Activated CD8-positive, alpha-beta memory T cell treated with anti-CD3 and anti-CD28 coated beads, Interleukin-2, amount 10 ng/mL, durations not matched to agents 7 days and 5 days (primary cell): ENCODE results near the gene POLR2I. TPM values are rescaled to one million over a fixed set of nuclear protein-coding genes. Genes with fewer than 3 reads are reported as not detected.
A peak's percentile ranks its signal among the peaks of the same experiment; 100 is the strongest.

Source experiments
- ATAC-seq: fragments of 150-1000 bp; cut with Tn5 transposase; one replicate; pipeline ENCODE4 v1.10.0; 2021; ENCODE audit warnings: moderate library complexity
- CTCF ChIA-PET: fragments of 350-600 bp; sonication (Branson Sonifier 250); formaldehyde crosslinking; loops from one replicate; lab custom pipeline; 2021; ENCODE audit warnings: antibody characterized with exemption; lab: Charles Lee
- DNase-seq: peaks from one replicate; pipeline ENCODE4 v3.0.0-alpha.2; 2020
- H3K27ac Mint-ChIP-seq: one replicate; pipeline ENCODE4 v1.8.0; 2021; ENCODE audit warnings: mild to moderate bottlenecking, mixed read lengths
- H3K27me3 Mint-ChIP-seq: one replicate; pipeline ENCODE4 v1.8.0; 2021; ENCODE audit warnings: mixed read lengths
- H3K36me3 Mint-ChIP-seq: one replicate; pipeline ENCODE4 v1.8.0; 2021; ENCODE audit warnings: mild to moderate bottlenecking, mixed read lengths
- H3K4me1 Mint-ChIP-seq: one replicate; pipeline ENCODE4 v1.8.0; 2021; ENCODE audit warnings: mixed read lengths
- H3K4me3 Mint-ChIP-seq: one replicate; pipeline ENCODE4 v1.8.0; 2021; ENCODE audit warnings: mild to moderate bottlenecking, moderate library complexity, mixed read lengths
- H3K9me3 Mint-ChIP-seq: one replicate; pipeline ENCODE4 v1.8.0; 2022; ENCODE audit warnings: low read depth, mixed read lengths
- total RNA-seq, 2 experiments: library from RNA; stranded (reverse); gene quantifications; one replicate each; pipeline ENCODE4 v1.2.3, GENCODE V29; 2021

POLR2I gene
- 10 to 100 TPM; 63.2 to 65.3 TPM for total RNA-seq

GRCh38 chr19:36114721-36115452 is at the start of gene POLR2I:
POLR2I (minus strand) TSS chr19:36114875; CDS start chr19:36114856, 19 bp downstream.
- peaks cover 35% of the 10 kb centered on the region for H3K4me1 Mint-ChIP-seq

GRCh38 chr19:36163813-36164212 is 49.1 kb upstream of the POLR2I start:
- ATAC-seq (no peak), DNase-seq (no peak)
- Mint-ChIP-seq H3K27me3 (no peaks in the 10 kb centered on the region), H3K9me3 (no peaks in the 10 kb centered on the region), H3K27ac (no peak overlapping the region), H3K4me1 (no peaks in the 10 kb centered on the region), H3K36me3 (peaks cover 3% of the 10 kb centered on the region), H3K4me3 (no peak overlapping the region)
- CTCF ChIA-PET: interaction anchor here (14.0 kb wide), 1 partner anchor 37 kb away, joined by 150 read pairs; no protein-coding TSS in a partner anchor

More at GRCh38 chr19:36114721-36115452, at the start of gene POLR2I:
- CTCF ChIA-PET: interaction anchor here (0.8 to 5.8 kb wide), 5 partner anchors 10 to 58 kb away, joined by 3 to 24 read pairs (median 8); no protein-coding TSS in a partner anchor
- Mint-ChIP-seq H3K4me3 (peak within 1 kb of the TSS; percentile 91), H3K36me3 (peaks cover 16% of the 10 kb centered on the region), H3K27ac (peak within 1 kb of the TSS; percentile 94), H3K9me3 (no peaks in the 10 kb centered on the region), H3K27me3 (peaks cover 2% of the 10 kb centered on the region)
- ATAC-seq: peak; percentile 91
- DNase-seq: peak; percentile 100

GRCh38 chr19:36160821-36161596 is 46.3 kb upstream of the POLR2I start:
- CTCF ChIA-PET: no interaction called here
- DNase-seq: no peak
- Mint-ChIP-seq H3K4me3 (no peak overlapping the region), H3K27me3 (no peaks in the 10 kb centered on the region), H3K4me1 (no peaks in the 10 kb centered on the region), H3K27ac (no peak overlapping the region), H3K36me3 (peaks cover 3% of the 10 kb centered on the region), H3K9me3 (no peaks in the 10 kb centered on the region)
- no peak for ATAC-seq

GRCh38 chr19:36153126-36153525 is 38.5 kb upstream of the POLR2I start:
- ATAC-seq: no peak

GRCh38 chr19:36152352-36153091 is 37.8 kb upstream of the POLR2I start, which contains the start of gene COX7A1:
COX7A1 (minus strand) TSS chr19:36152447; CDS start chr19:36152407, 40 bp downstream.
- peaks cover 20% of the 10 kb centered on the region for H3K36me3 Mint-ChIP-seq
- H3K4me3 Mint-ChIP-seq: no peak within 1 kb of the TSS
- H3K4me1 Mint-ChIP-seq: no peaks in the 10 kb centered on the region
- H3K9me3 Mint-ChIP-seq: no peaks in the 10 kb centered on the region
- no peaks in the 10 kb centered on the region for H3K27me3 Mint-ChIP-seq
- DNase-seq (no peak), ATAC-seq (no peak)
- no peak within 1 kb of the TSS for H3K27ac Mint-ChIP-seq
- CTCF ChIA-PET: interaction anchor here (0.9 kb wide), 1 partner anchor 25 kb away, joined by 4 read pairs; no protein-coding TSS in a partner anchor

More at GRCh38 chr19:36153126-36153525, 38.5 kb upstream of the POLR2I start:
- Mint-ChIP-seq H3K27ac (no peak overlapping the region), H3K27me3 (no peaks in the 10 kb centered on the region), H3K4me3 (no peak overlapping the region), H3K9me3 (no peaks in the 10 kb centered on the region), H3K36me3 (peaks cover 17% of the 10 kb centered on the region), H3K4me1 (no peaks in the 10 kb centered on the region)
- no peak for DNase-seq
- CTCF ChIA-PET: interaction anchor here (0.9 kb wide), 1 partner anchor 25 kb away, joined by 4 read pairs; no protein-coding TSS in a partner anchor

GRCh38 chr19:36152019-36152351 is 37.3 kb upstream of the POLR2I start:
- CTCF ChIA-PET: no interaction called here
- no peak overlapping the region for H3K27ac Mint-ChIP-seq
- H3K36me3 Mint-ChIP-seq: peaks cover 23% of the 10 kb centered on the region
- DNase-seq: no peak
- no peak overlapping the region for H3K4me3 Mint-ChIP-seq
- ATAC-seq: no peak
- H3K9me3 Mint-ChIP-seq: no peaks in the 10 kb centered on the region
- no peaks in the 10 kb centered on the region for H3K4me1 Mint-ChIP-seq
- H3K27me3 Mint-ChIP-seq: no peaks in the 10 kb centered on the region

GRCh38 chr19:36151144-36152018 is 36.7 kb upstream of the POLR2I start:
- ATAC-seq (no peak), DNase-seq (no peak)
- Mint-ChIP-seq H3K4me1 (no peaks in the 10 kb centered on the region), H3K27me3 (no peaks in the 10 kb centered on the region), H3K36me3 (peaks cover 26% of the 10 kb centered on the region), H3K4me3 (no peak overlapping the region), H3K9me3 (no peaks in the 10 kb centered on the region), H3K27ac (no peak overlapping the region)
- CTCF ChIA-PET: interaction anchor here (2.2 kb wide), 1 partner anchor 24 kb away, joined by 7 read pairs; no protein-coding TSS in a partner anchor

DNA sequence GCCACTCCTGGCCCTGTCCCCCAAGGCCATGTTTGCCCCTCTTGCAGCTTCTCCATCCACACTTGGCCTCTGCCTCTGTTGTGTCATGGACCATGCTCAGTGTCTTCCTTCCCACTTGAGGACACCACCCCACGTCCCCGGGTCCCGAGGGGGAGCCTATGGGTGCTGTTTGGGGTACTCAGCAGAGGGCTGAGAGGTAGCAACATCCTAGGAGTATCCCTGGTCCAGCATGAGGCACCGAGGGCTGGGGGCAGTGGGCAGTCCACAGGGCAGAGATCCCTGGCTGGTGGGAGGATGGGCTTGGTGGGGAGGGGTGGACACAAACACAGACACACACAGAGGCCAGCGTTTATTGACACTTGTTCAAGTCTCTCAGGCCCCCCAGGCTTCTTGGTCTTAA is 35.9 kb upstream of the POLR2I start:
- no peak overlapping the region for H3K4me3 Mint-ChIP-seq
- DNase-seq: no peak
- no peak for ATAC-seq
- H3K9me3 Mint-ChIP-seq: no peaks in the 10 kb centered on the region
- no peaks in the 10 kb centered on the region for H3K27me3 Mint-ChIP-seq
- CTCF ChIA-PET: interaction anchor here (0.6 to 2.2 kb wide), 2 partner anchors 19 to 23 kb away, joined by 3 to 7 read pairs; no protein-coding TSS in a partner anchor
- H3K36me3 Mint-ChIP-seq: peaks cover 34% of the 10 kb centered on the region
- no peak overlapping the region for H3K27ac Mint-ChIP-seq
- no peaks in the 10 kb centered on the region for H3K4me1 Mint-ChIP-seq

- H3K36me3 Mint-ChIP-seq: peaks cover 40% of the 10 kb centered on the region
- DNase-seq: no peak
Observed at GRCh38 chr19:36149673-36150406, 35.2 kb upstream of the POLR2I start.

DNA sequence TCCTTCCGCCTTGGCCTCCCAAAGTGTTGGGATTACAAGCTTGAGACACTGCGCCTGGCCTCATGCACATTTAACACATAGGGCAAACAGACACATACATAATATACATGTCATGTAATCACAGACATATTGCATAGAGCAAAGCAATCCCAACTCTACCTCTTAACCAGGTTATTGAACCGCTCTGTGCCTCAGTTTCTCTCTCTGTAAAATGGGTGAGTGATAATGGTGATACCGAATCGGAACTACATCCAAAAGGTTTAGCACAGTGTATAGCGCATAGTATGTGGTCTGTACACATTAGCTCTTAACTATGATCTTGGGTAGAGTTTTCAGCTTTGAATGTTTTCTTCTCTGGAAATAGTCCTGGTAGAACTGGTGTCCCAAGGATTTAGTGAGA is 29.9 kb upstream of the POLR2I start:
- Mint-ChIP-seq H3K4me3 (no peak overlapping the region), H3K27ac (no peak overlapping the region), H3K36me3 (peaks cover 49% of the 10 kb centered on the region), H3K27me3 (no peaks in the 10 kb centered on the region), H3K9me3 (no peaks in the 10 kb centered on the region), H3K4me1 (peaks cover 14% of the 10 kb centered on the region)
- no peak for ATAC-seq
- no peak for DNase-seq
- CTCF ChIA-PET: interaction anchor here (1.0 to 1.3 kb wide), 2 partner anchors 18 to 25 kb away, joined by 4 to 6 read pairs; no protein-coding TSS in a partner anchor

More at GRCh38 chr19:36149673-36150406, 35.2 kb upstream of the POLR2I start:
- ATAC-seq: no peak
- no peaks in the 10 kb centered on the region for H3K27me3 Mint-ChIP-seq
- CTCF ChIA-PET: interaction anchor here (0.6 to 2.2 kb wide), 3 partner anchors 20 to 22 kb away, joined by 3 to 7 read pairs (median 3); no protein-coding TSS in a partner anchor
- H3K27ac Mint-ChIP-seq: no peak overlapping the region
- H3K4me3 Mint-ChIP-seq: no peak overlapping the region
- H3K9me3 Mint-ChIP-seq: no peaks in the 10 kb centered on the region
- no peaks in the 10 kb centered on the region for H3K4me1 Mint-ChIP-seq

GRCh38 chr19:36142496-36142895 is 27.8 kb upstream of the POLR2I start:
- CTCF ChIA-PET: interaction anchor here (0.6 kb wide), 1 partner anchor 27 kb away, joined by 3 read pairs; no protein-coding TSS in a partner anchor
- Mint-ChIP-seq H3K9me3 (no peaks in the 10 kb centered on the region), H3K27me3 (no peaks in the 10 kb centered on the region), H3K36me3 (peaks cover 44% of the 10 kb centered on the region), H3K27ac (no peak overlapping the region), H3K4me3 (no peak overlapping the region), H3K4me1 (peaks cover 17% of the 10 kb centered on the region)
- ATAC-seq (no peak), DNase-seq (no peak)
